ENCODE measurements around the gene KRCC1.

DNA sequence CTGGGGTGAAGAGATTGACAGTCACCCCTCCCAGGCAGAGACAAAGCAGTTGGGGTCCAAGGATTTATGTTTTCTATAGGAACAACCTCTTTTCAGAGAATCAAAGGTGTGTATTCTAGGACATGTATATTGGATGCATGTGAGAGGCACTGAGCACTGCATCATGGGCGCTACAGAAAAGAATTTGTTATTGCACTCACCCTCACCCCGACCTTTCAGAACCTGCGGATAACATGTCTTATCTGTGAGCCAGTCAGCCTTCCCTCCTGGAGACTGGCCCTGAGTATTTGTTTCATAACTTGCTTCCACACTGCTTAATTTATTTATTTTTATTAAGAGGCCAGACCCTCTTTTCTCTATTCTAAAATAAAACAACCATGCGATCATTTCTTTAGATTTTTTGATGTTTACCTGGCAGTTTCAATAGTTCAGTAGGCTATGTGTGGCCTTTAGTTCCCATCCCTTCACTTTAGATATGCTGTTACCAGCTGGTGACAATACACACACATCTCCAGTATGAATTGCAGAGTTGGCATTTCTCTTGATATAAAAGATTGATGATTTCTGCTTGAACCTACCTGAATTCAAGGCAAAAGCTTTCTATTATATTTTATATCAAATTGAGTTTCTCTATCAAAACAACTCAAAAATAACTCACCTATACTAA, 42.4 kb upstream of the KRCC1 start:
- TF ChIP-seq POLR2AphosphoS5 (IDR thresholded peaks at IDR 0.05; ENCODE audit: low read depth, low read length), result no peak
- no peak for TF ChIP-seq TAF1 (IDR thresholded peaks at IDR 0.05; ENCODE audit: borderline replicate concordance, insufficient read depth, low read length)
